SK-N-SH (cell line): ENCODE data around the gene FRMD1. TPM values are rescaled to one million over a fixed set of nuclear protein-coding genes. Genes with fewer than 3 reads are reported as not detected.

Experiments used
- CTCF ChIA-PET: fragments of 300-600, 350-600 bp; formaldehyde crosslinking; extraction: SDS; loops from one replicate; lab custom pipeline; 2021; lab: Yijun Ruan, JAX
- POLR2A ChIA-PET: fragments of 350-600 bp; sonication (Branson Sonifier 250); formaldehyde crosslinking; extraction: SDS; loops from one replicate; lab custom pipeline; 2020; ENCODE audit warnings: antibody characterized with exemption, inconsistent platforms; lab: Yijun Ruan, JAX
- DNase-seq: peaks from one replicate; pipeline ENCODE4 v3.0.0; 2012
- H2AFZ ChIP-seq: fragments of 200-600 bp; sonication (generic); 2 replicates; pipeline ENCODE4 v1.8.1; 2016; ENCODE audit warnings: antibody characterized with exemption, mild to moderate bottlenecking, low read depth
- H3F3A ChIP-seq: fragments of 200-600 bp; sonication (generic); replicated peaks from 2 replicates; pipeline ENCODE3; 2016; ENCODE audit warnings: antibody characterized with exemption, mild to moderate bottlenecking; ENCODE audit not compliant: insufficient read depth
- H3K27ac ChIP-seq, 2 experiments: fragments of 200-500 bp in 1 of 2; fragments of 200-600 bp in 1 of 2; sonication (Bioruptor generic) in 1 of 2; sonication (generic), shearing (Covaris generic) in 1 of 2; 2 replicates each; pipeline versions ENCODE4 v1.5.1 to v1.6.1; 2014 to 2016; ENCODE audit warnings: low read depth in 2 of 2, inconsistent platforms in 1 of 2, low read length in 1 of 2, mild to moderate bottlenecking in 1 of 2, mixed read lengths in 1 of 2
- H3K27me3 ChIP-seq: fragments of 200-600 bp; sonication (generic), shearing (Covaris generic); 2 replicates; pipeline ENCODE4 v1.6.1; 2016; ENCODE audit warnings: mixed run types; ENCODE audit not compliant: insufficient read depth
- H3K36me3 ChIP-seq, 2 experiments: fragments of 200-500 bp in 1 of 2; fragments of 200-600 bp in 1 of 2; sonication (Bioruptor generic) in 1 of 2; sonication (generic) in 1 of 2; replicated peaks in 1 of 2; 2 replicates each; pipeline versions ENCODE3 to v1.5.1; 2014 to 2016; ENCODE audit warnings: low read length in 1 of 2, mild to moderate bottlenecking in 1 of 2; ENCODE audit not compliant: insufficient read depth in 2 of 2, control insufficient read depth in 1 of 2
- H3K4me1 ChIP-seq, 2 experiments: fragments of 200-500 bp in 1 of 2; fragments of 200-600 bp in 1 of 2; sonication (Bioruptor generic) in 1 of 2; sonication (generic), shearing (Covaris generic) in 1 of 2; 2 replicates each; pipeline versions ENCODE4 v1.5.1 to v1.6.1; 2014 to 2016; ENCODE audit warnings: low read depth in 1 of 2, low read length in 1 of 2, mixed run types in 1 of 2; ENCODE audit not compliant: insufficient read depth in 2 of 2, control insufficient read depth in 1 of 2
- H3K4me2 ChIP-seq: fragments of 200-600 bp; sonication (generic), shearing (Covaris generic); 2 replicates; pipeline ENCODE4 v1.6.1; 2017; ENCODE audit warnings: mixed run types
- H3K4me3 ChIP-seq, 2 experiments: fragments of 200-500 bp in 1 of 2; fragments of 200-600 bp in 1 of 2; sonication (Bioruptor generic) in 1 of 2; sonication (generic), shearing (Covaris generic) in 1 of 2; 2 replicates each; pipeline versions ENCODE4 v1.5.1 to v1.8.1; 2014 to 2016; ENCODE audit warnings: low read depth in 2 of 2, inconsistent platforms in 1 of 2, low read length in 1 of 2, mild to moderate bottlenecking in 1 of 2, mixed read lengths in 1 of 2, moderate library complexity in 1 of 2
- H3K79me2 ChIP-seq: fragments of 200-600 bp; sonication (generic); 2 replicates; pipeline ENCODE4 v1.8.1; 2017; ENCODE audit warnings: mild to moderate bottlenecking; ENCODE audit not compliant: insufficient read depth
- H3K9ac ChIP-seq: fragments of 200-600 bp; sonication (generic); 2 replicates; pipeline ENCODE4 v1.6.1; 2017; ENCODE audit warnings: mixed run types
- H3K9me2 ChIP-seq: fragments of 200-600 bp; sonication (generic); 2 replicates; pipeline ENCODE4 v1.6.1; 2017; ENCODE audit warnings: mixed run types
- H3K9me3 ChIP-seq: fragments of 200-600 bp; sonication (generic); 2 replicates; pipeline ENCODE4 v1.6.1; 2017; ENCODE audit warnings: mixed run types, mild to moderate bottlenecking, moderate library complexity
- H4K20me1 ChIP-seq: fragments of 200-600 bp; sonication (generic); 2 replicates; pipeline ENCODE4 v1.6.1; 2017; ENCODE audit warnings: mild to moderate bottlenecking, mixed run types; ENCODE audit not compliant: insufficient read depth
- CHD2 ChIP-seq: fragments of 150-350 bp; IDR thresholded peaks from 2 replicates; pipeline ENCODE4 v1.6.1; 2018; ENCODE audit warnings: low read length; ENCODE audit not compliant: partially characterized antibody
- FOSL2 ChIP-seq: IDR thresholded peaks from 2 replicates; pipeline ENCODE4 v1.4.0; 2012; ENCODE audit warnings: low read depth, mild to moderate bottlenecking, moderate library complexity, borderline replicate concordance
- FOXM1 ChIP-seq: IDR thresholded peaks from 2 replicates; pipeline ENCODE4 v1.4.0; 2012; ENCODE audit warnings: low read depth, mild to moderate bottlenecking
- GATA2 ChIP-seq: sonication (generic); formaldehyde crosslinking; IDR thresholded peaks from 2 replicates; pipeline ENCODE4 v1.5.0; 2020; ENCODE audit warnings: mild to moderate bottlenecking, missing genetic modification reagents
- JUND ChIP-seq: IDR thresholded peaks from 2 replicates; pipeline ENCODE4 v1.4.0; 2012
- MXI1 ChIP-seq: IDR thresholded peaks from 2 replicates; pipeline ENCODE4 v1.6.1; 2012; ENCODE audit warnings: mild to moderate bottlenecking, low read depth, low read length, improper control_type of control experiment
- POLR2AphosphoS5 ChIP-seq: IDR thresholded peaks from 2 replicates; pipeline ENCODE4 v1.6.1; 2012; ENCODE audit warnings: low read depth, low read length
- RAD21 ChIP-seq: IDR thresholded peaks from 2 replicates; pipeline ENCODE4 v1.6.1; 2012; ENCODE audit warnings: mild to moderate bottlenecking, low read length
- RCOR1 ChIP-seq: fragments of 150-350 bp; IDR thresholded peaks from 2 replicates; pipeline ENCODE4 v1.6.1; 2017; ENCODE audit warnings: antibody characterized with exemption, low read length
- RFX5 ChIP-seq: IDR thresholded peaks from 2 replicates; pipeline ENCODE4 v1.6.1; 2012; ENCODE audit warnings: mild to moderate bottlenecking, improper control_type of control experiment, low read length
- RXRA ChIP-seq: IDR thresholded peaks from 2 replicates; pipeline ENCODE4 v1.4.0; 2012; ENCODE audit warnings: low read depth, mild to moderate bottlenecking, borderline replicate concordance
- SIN3A ChIP-seq: IDR thresholded peaks from 2 replicates; pipeline ENCODE4 v1.6.1; 2012; ENCODE audit warnings: low read depth, mild to moderate bottlenecking, low read length, moderate library complexity, borderline replicate concordance
- SMC3 ChIP-seq: IDR thresholded peaks from 2 replicates; pipeline ENCODE4 v1.6.1; 2012; ENCODE audit warnings: low read depth, low read length, improper control_type of control experiment
- TAF1 ChIP-seq: IDR thresholded peaks from 2 replicates; pipeline ENCODE4 v1.6.1; 2012; ENCODE audit warnings: low read depth, mild to moderate bottlenecking, low read length, moderate library complexity, borderline replicate concordance
- TCF12 ChIP-seq: IDR thresholded peaks from 2 replicates; pipeline ENCODE4 v1.4.0; 2012
- TEAD4 ChIP-seq: IDR thresholded peaks from 2 replicates; pipeline ENCODE4 v1.4.0; 2012; ENCODE audit warnings: mild to moderate bottlenecking, borderline replicate concordance; ENCODE audit not compliant: insufficient read depth
- WGBS: methylation state at CpG from one replicate; pipeline ENCODE4 v1.1.6; 2017; ENCODE audit warnings: low lambda C conversion rate; 5-methylcytosine and 5-hydroxymethylcytosine counted together
- polyA plus RNA-seq, 3 experiments: library from polyadenylated mRNA; depleted of rRNA; stranded (reverse); fragments of >200 nt; gene quantifications; 2 replicates each; pipeline ENCODE4 v1.2.3, GENCODE V29; 2012
- TF ChIP-seq, protein P1 (sequence below): IDR thresholded peaks from 2 replicates; pipeline ENCODE4; 2012
- TF ChIP-seq, protein P2 (sequence below): IDR thresholded peaks from 2 replicates; pipeline ENCODE4 v1.4.0; 2012; ENCODE audit warnings: low read depth, borderline replicate concordance

Gene FRMD1
- polyA plus RNA-seq, 1 of the 3 experiments (the other 2 are of a cell fraction) = not detected

DNA sequence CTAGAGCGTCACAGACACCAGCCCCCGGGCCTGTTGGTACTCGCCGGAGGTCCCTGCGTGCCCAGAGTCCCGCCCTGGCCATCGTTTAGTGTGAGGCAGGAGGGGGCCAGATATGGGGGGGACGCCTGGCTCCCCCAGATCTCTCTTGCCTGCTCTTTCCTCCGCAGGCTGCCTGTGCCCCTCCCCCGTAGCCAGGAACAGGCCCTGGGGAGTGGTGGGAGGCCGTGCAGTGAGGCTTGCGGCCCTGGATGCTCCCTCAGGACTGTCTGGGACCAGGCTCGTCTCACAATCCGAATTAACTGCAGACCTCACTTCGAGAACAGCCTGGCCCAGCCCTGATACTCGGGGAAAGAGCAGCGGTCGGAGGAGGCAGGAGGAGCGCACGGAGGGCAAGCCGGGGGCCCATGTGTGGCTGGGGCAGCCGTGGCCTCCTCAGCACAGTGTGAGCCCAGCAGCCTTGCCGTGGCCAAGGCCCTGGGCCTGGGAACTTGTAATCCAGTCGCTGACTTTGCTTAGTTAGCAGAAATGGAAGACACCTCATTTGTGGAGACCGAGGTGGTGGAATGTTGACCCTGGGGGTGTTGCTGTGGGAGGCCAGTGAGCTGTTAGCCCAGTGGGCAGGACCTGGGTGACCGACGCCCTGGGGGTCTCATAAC lies 28.7 kb downstream of the FRMD1 start:
- Histone ChIP-seq H3K9me3 (no peaks in the 10 kb centered on the region), H3K27ac (no peak overlapping the region), H3K9me2 (no peaks in the 10 kb centered on the region), H3K27me3 (no peaks in the 10 kb centered on the region), H3K36me3 (no peaks in the 10 kb centered on the region), H3K4me2 (no peak overlapping the region), H3K4me3 (no peak overlapping the region), H4K20me1 (no peaks in the 10 kb centered on the region), H3K4me1 (peaks cover 0 to 17% of the 10 kb centered on the region in 2 experiments; a peak in 1 of 4 replicates), H2AFZ (no peak overlapping the region), H3K9ac (no peak overlapping the region), H3K79me2 (no peaks in the 10 kb centered on the region), H3F3A (no peaks in the 10 kb centered on the region)
- TF ChIP-seq CHD2 = no peak
- DNase-seq = no peak
- CTCF ChIA-PET = interaction anchor here (1.2 kb wide), 1 partner anchor 10 kb away, joined by 4 read pairs; no protein-coding TSS in a partner anchor
- POLR2A ChIA-PET = no interaction called here
- WGBS = 69% methylated on average over 14 of the region's 27 CpGs

DNA sequence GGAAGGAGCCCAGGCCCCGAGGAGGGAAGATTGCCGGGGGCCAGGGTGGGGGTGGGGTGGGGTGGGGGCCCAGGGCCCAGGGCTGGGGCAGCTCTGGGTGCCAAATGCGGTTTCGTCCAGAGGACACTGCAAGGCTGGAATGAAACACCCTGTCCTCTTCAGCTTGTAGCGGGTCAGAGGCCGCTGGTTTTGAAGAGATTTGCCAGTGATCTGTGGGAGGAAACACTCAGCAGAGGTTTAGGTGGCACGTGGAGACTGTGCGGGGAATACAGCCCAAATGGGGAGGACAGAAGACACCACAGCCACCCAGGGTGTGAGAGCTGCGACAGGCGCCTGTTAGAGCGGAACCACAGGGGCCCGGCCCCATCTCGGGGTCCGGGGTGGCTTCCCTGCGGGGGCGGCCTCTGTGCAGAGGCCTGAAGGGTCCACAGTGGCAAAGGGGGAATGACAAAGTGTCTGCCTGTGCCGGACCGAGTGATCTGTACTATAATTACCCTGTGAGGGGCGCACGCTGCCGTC lies 29.2 kb downstream of the FRMD1 start:
- Histone ChIP-seq H3F3A (no peaks in the 10 kb centered on the region), H3K79me2 (no peaks in the 10 kb centered on the region), H3K9ac (no peak overlapping the region), H3K9me3 (no peaks in the 10 kb centered on the region), H3K9me2 (no peaks in the 10 kb centered on the region), H3K4me1 (peaks cover 0 to 12% of the 10 kb centered on the region in 2 experiments; a peak in 1 of 4 replicates), H3K27me3 (no peaks in the 10 kb centered on the region), H4K20me1 (no peaks in the 10 kb centered on the region), H3K4me3 (no peak overlapping the region), H3K36me3 (no peaks in the 10 kb centered on the region), H3K27ac (no peak overlapping the region), H2AFZ (no peak overlapping the region), H3K4me2 (no peak overlapping the region)
- TF ChIP-seq SMC3 (no peak), TEAD4 (no peak), POLR2AphosphoS5 (no peak), TCF12 (no peak), FOSL2 (no peak), GATA2 (CRISPR knock-in tag) (no peak), MXI1 (no peak), JUND (no peak), RXRA (no peak), RCOR1 (no peak), FOXM1 (no peak), RFX5 (no peak), RAD21 (no peak), TAF1 (no peak), SIN3A (no peak)
- TF ChIP-seq, protein P1, sequence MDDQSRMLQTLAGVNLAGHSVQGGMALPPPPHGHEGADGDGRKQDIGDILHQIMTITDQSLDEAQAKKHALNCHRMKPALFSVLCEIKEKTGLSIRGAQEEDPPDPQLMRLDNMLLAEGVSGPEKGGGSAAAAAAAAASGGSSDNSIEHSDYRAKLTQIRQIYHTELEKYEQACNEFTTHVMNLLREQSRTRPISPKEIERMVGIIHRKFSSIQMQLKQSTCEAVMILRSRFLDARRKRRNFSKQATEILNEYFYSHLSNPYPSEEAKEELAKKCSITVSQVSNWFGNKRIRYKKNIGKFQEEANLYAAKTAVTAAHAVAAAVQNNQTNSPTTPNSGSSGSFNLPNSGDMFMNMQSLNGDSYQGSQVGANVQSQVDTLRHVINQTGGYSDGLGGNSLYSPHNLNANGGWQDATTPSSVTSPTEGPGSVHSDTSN = no peak
- TF ChIP-seq, protein P2, sequence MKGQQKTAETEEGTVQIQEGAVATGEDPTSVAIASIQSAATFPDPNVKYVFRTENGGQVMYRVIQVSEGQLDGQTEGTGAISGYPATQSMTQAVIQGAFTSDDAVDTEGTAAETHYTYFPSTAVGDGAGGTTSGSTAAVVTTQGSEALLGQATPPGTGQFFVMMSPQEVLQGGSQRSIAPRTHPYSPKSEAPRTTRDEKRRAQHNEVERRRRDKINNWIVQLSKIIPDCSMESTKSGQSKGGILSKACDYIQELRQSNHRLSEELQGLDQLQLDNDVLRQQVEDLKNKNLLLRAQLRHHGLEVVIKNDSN = no peak
- POLR2A ChIA-PET = no interaction called here
- 64% methylated on average over 7 of the region's 21 CpGs for WGBS
- CTCF ChIA-PET = interaction anchor here (1.4 kb wide), 1 partner anchor 143 kb away, joined by 3 read pairs; no protein-coding TSS in a partner anchor
- DNase-seq = no peak
